OCI-LY7 (cell line): ENCODE measurements around the gene KCNMA1.

Experiments used
- EZH2phosphoT487 ChIP-seq: fragments of 200-600 bp; sonication (generic); IDR thresholded peaks from 2 replicates; pipeline ENCODE4 v1.6.1; 2018; ENCODE audit warnings: low read depth, borderline replicate concordance, mild to moderate bottlenecking, mixed run types, antibody characterized with exemption, low read length, moderate library complexity, mixed read lengths
- TF ChIP-seq, protein P1 (sequence below): fragments of 200-600 bp; sonication (generic); conservative IDR thresholded peaks from 2 replicates; pipeline ENCODE4 v1.5.1; 2014; ENCODE audit warnings: mild to moderate bottlenecking, antibody characterized with exemption, low read length, moderate library complexity, mixed read lengths

DNA sequence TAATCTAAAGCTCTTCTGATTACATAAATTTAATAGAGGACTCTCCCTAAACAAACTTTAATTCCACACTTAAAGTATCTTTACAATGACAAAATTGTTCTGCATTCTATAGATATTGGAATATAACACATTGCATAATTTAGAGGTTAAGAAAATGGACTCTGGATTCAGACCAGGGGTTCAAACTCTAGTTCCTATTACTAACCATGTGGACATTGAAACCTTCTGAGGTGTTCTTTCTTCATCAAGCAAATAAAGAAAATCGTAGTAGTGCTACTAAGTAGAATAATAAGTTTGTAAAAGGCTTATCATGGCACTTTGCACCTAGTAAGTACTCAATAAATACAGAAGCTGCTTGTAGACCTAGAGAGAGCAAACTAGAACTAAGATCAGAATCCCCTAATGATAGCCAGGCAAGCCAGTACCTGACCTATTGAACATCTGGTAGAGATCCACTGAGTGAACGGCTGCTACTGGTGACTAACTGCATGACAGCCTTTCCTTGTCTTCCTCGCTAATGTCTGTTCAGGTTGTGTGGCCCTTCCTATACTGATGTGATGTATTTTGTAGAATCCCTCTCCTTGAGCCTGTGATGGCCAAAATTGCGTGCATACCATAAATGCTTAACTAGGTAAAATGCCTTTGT lies 430.3 kb downstream of the KCNMA1 start:
- TF ChIP-seq, protein P1, sequence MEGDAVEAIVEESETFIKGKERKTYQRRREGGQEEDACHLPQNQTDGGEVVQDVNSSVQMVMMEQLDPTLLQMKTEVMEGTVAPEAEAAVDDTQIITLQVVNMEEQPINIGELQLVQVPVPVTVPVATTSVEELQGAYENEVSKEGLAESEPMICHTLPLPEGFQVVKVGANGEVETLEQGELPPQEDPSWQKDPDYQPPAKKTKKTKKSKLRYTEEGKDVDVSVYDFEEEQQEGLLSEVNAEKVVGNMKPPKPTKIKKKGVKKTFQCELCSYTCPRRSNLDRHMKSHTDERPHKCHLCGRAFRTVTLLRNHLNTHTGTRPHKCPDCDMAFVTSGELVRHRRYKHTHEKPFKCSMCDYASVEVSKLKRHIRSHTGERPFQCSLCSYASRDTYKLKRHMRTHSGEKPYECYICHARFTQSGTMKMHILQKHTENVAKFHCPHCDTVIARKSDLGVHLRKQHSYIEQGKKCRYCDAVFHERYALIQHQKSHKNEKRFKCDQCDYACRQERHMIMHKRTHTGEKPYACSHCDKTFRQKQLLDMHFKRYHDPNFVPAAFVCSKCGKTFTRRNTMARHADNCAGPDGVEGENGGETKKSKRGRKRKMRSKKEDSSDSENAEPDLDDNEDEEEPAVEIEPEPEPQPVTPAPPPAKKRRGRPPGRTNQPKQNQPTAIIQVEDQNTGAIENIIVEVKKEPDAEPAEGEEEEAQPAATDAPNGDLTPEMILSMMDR, result no peak
- TF ChIP-seq EZH2phosphoT487, result no peak
